GM23248 (cell line): ENCODE data around the gene CDCA3. TPM values are rescaled to one million over a fixed set of nuclear protein-coding genes. Genes with fewer than 3 reads are reported as not detected.
"Not testable (repeated sequence)": the region's sequence is repeated elsewhere in the genome, so short reads cannot be mapped to it uniquely, and the experiment has no call there.

Source experiments
- DNase-seq: peaks from one replicate; pipeline ENCODE4 v3.0.0-alpha.2; 2015
- H2AFZ ChIP-seq: fragments of 200-600 bp; sonication (generic); 2 replicates; pipeline ENCODE4 v1.6.1; 2016; ENCODE audit warnings: antibody characterized with exemption
- H3F3A ChIP-seq: fragments of 200-600 bp; sonication (generic); 2 replicates; pipeline ENCODE4 v1.6.1; 2016; ENCODE audit warnings: mild to moderate bottlenecking, antibody characterized with exemption, mixed run types; ENCODE audit not compliant: insufficient read depth
- H3K27ac ChIP-seq: fragments of 200-600 bp; sonication (generic); 2 replicates; pipeline ENCODE4 v1.5.1; 2016; ENCODE audit warnings: mild to moderate bottlenecking
- H3K27me3 ChIP-seq: fragments of 200-600 bp; sonication (generic); replicated peaks from 2 replicates; pipeline ENCODE4 v1.6.1; 2016; ENCODE audit warnings: mild to moderate bottlenecking; ENCODE audit not compliant: insufficient read depth
- H3K36me3 ChIP-seq: fragments of 200-600 bp; sonication (generic); 2 replicates; pipeline ENCODE4 v1.6.1; 2016; ENCODE audit warnings: low read depth, mild to moderate bottlenecking
- H3K4me1 ChIP-seq: fragments of 200-600 bp; sonication (generic); 2 replicates; pipeline ENCODE4 v1.6.1; 2016; ENCODE audit warnings: mild to moderate bottlenecking; ENCODE audit not compliant: insufficient read depth
- H3K4me2 ChIP-seq: fragments of 200-600 bp; sonication (generic); one replicate; pipeline ENCODE4 v1.6.1; 2016; ENCODE audit warnings: mild to moderate bottlenecking; ENCODE audit not compliant: unreplicated experiment
- H3K4me3 ChIP-seq: fragments of 200-600 bp; sonication (generic); 2 replicates; pipeline ENCODE4 v1.5.1; 2016; ENCODE audit warnings: mild to moderate bottlenecking
- H3K79me2 ChIP-seq: fragments of 200-600 bp; sonication (generic); 2 replicates; pipeline ENCODE4 v1.6.1; 2016; ENCODE audit warnings: mild to moderate bottlenecking; ENCODE audit not compliant: insufficient read depth
- H3K9ac ChIP-seq: fragments of 200-600 bp; sonication (generic); 2 replicates; pipeline ENCODE4 v1.6.1; 2016; ENCODE audit warnings: mild to moderate bottlenecking
- H3K9me2 ChIP-seq: fragments of 200-600 bp; sonication (generic); 2 replicates; pipeline ENCODE4 v1.6.1; 2016; ENCODE audit warnings: mixed run types, mild to moderate bottlenecking, moderate library complexity; ENCODE audit not compliant: insufficient read depth
- H3K9me3 ChIP-seq: fragments of 200-600 bp; sonication (generic); one replicate; pipeline ENCODE4 v1.6.1; 2017; ENCODE audit warnings: low read depth
- H4K20me1 ChIP-seq: fragments of 200-600 bp; sonication (generic); 2 replicates; pipeline ENCODE4 v1.6.0; 2016; ENCODE audit not compliant: insufficient read depth
- EZH2 ChIP-seq: fragments of 200-600 bp; sonication (generic); IDR thresholded peaks from 2 replicates; pipeline ENCODE4 v1.6.1; 2018; ENCODE audit warnings: antibody characterized with exemption, mild to moderate bottlenecking; ENCODE audit not compliant: insufficient read depth, poor library complexity, severe bottlenecking
- EZH2phosphoT487 ChIP-seq: fragments of 200-600 bp; sonication (generic); IDR thresholded peaks from 2 replicates; pipeline ENCODE4 v1.6.1; 2018; ENCODE audit warnings: antibody characterized with exemption, moderate library complexity, mild to moderate bottlenecking, low read depth; ENCODE audit not compliant: insufficient read depth
- WGBS, 2 experiments: methylation state at CpG; one replicate each; pipeline ENCODE4 v1.1.6; 2015 to 2017; ENCODE audit warnings: low lambda C conversion rate in 2 of 2, low coverage in 1 of 2; ENCODE audit errors: missing lambda C conversion rate in 2 of 2; 5-methylcytosine and 5-hydroxymethylcytosine counted together
- in situ Hi-C: fragments of 300-500 bp; cut with MboI; formaldehyde crosslinking; loops from 2 replicates; pipeline ENCODE4 v1.15.0; 2020
- polyA plus RNA-seq: library from polyadenylated mRNA; unstranded; fragments of >200 nt; fragmentation: Nextera tagmentation; extraction: Ambion mirVana; gene quantifications from 2 replicates; pipeline ENCODE4 v1.2.1, GENCODE V29; 2016
- total RNA-seq: library from RNA; depleted of rRNA; stranded (reverse); fragments of >200 nt; shearing (Covaris generic); gene quantifications from 2 replicates; pipeline ENCODE4 v1.2.3, GENCODE V29; 2014

CDCA3 gene
- total and polyA plus RNA-seq, 2 experiments from 2014 or later: 23.9 to 30.2 TPM

GRCh38 chr12:6866920-6867412 lies 15.9 kb upstream of the CDCA3 start:
- Histone ChIP-seq H3K9me2 (no peaks in the 10 kb centered on the region), H3K9ac (peak overlapping the region; percentile 92), H3K4me1 (peaks cover 37% of the 10 kb centered on the region), H3F3A (peaks cover 40% of the 10 kb centered on the region), H3K36me3 (peaks cover 27% of the 10 kb centered on the region), H3K9me3 (no peaks in the 10 kb centered on the region), H3K27me3 (no peaks in the 10 kb centered on the region), H3K27ac (peak overlapping the region; percentile 51), H3K4me2 (peak overlapping the region; percentile 88), H2AFZ (peak overlapping the region; percentile 78), H3K79me2 (peaks cover 38% of the 10 kb centered on the region), H4K20me1 (no peaks in the 10 kb centered on the region; the same call in 1 of the 2 replicates), H3K4me3 (peak overlapping the region; percentile 99)
- in situ Hi-C loops: no loop called here
- no peak for TF ChIP-seq EZH2
- TF ChIP-seq EZH2phosphoT487: no peak
- 2 to 4% methylated on average over 32 to 33 of the region's 33 CpGs for WGBS, 2 experiments
- DNase-seq: peak; percentile 44

- H3K9me2 ChIP-seq: no peaks in the 10 kb centered on the region
- DNase-seq: no peak
- in situ Hi-C loops: no loop called here
- H3K9me3 ChIP-seq: no peaks in the 10 kb centered on the region
- H3F3A ChIP-seq: peaks cover 35% of the 10 kb centered on the region
- H3K79me2 ChIP-seq: peaks cover 38% of the 10 kb centered on the region
- H3K9ac ChIP-seq: peak overlapping the region; percentile 92
- H3K4me2 ChIP-seq: peak overlapping the region; percentile 88
- peak overlapping the region; percentile 99 for H3K4me3 ChIP-seq
- no peaks in the 10 kb centered on the region; the same call in 1 of the 2 replicates for H4K20me1 ChIP-seq
- TF ChIP-seq EZH2phosphoT487: no peak
- TF ChIP-seq EZH2: no peak
- H3K27ac ChIP-seq: peak overlapping the region; percentile 51
- H2AFZ ChIP-seq: peak overlapping the region; percentile 78
- WGBS, 2 experiments: 78 to 79% methylated on average over 16 to 19 of the region's 19 CpGs
- no peaks in the 10 kb centered on the region for H3K27me3 ChIP-seq
- peaks cover 31% of the 10 kb centered on the region for H3K4me1 ChIP-seq
- peaks cover 27% of the 10 kb centered on the region for H3K36me3 ChIP-seq
These were observed 15.3 kb upstream of the CDCA3 start for GRCh38 chr12:6866163-6866919.

GRCh38 chr12:6865307-6865706 lies 14.2 kb upstream of the CDCA3 start:
- H3K36me3 ChIP-seq: peaks cover 25% of the 10 kb centered on the region
- H3K9ac ChIP-seq, H4K20me1 ChIP-seq, H3K4me2 ChIP-seq, H2AFZ ChIP-seq, H3K4me3 ChIP-seq, DNase-seq, H3K27ac ChIP-seq, H3K9me3 ChIP-seq, H3K9me2 ChIP-seq, H3K27me3 ChIP-seq, in situ Hi-C loops: not testable (repeated sequence)
- peaks cover 25% of the 10 kb centered on the region for H3F3A ChIP-seq
- H3K79me2 ChIP-seq: peaks cover 29% of the 10 kb centered on the region
- WGBS, 2 experiments: 81 to 82% methylated on average over 5 of the region's 5 CpGs
- H3K4me1 ChIP-seq: peaks cover 21% of the 10 kb centered on the region

GRCh38 chr12:6863586-6864321 lies 12.7 kb upstream of the CDCA3 start:
- Histone ChIP-seq H3K9me3 (no peaks in the 10 kb centered on the region), H2AFZ (no peak overlapping the region), H3K79me2 (peaks cover 14% of the 10 kb centered on the region), H3K9ac (no peak overlapping the region), H3K9me2 (no peaks in the 10 kb centered on the region), H4K20me1 (no peaks in the 10 kb centered on the region), H3K27me3 (no peaks in the 10 kb centered on the region), H3K4me3 (no peak overlapping the region), H3K36me3 (peaks cover 25% of the 10 kb centered on the region), H3F3A (peaks cover 12% of the 10 kb centered on the region), H3K27ac (no peak overlapping the region), H3K4me1 (peaks cover 8% of the 10 kb centered on the region; the same call in 1 of the 2 replicates), H3K4me2 (no peak overlapping the region)
- DNase-seq: no peak
- WGBS, 2 experiments: 96 to 99% methylated on average over 16 of the region's 16 CpGs
- TF ChIP-seq EZH2 (no peak), EZH2phosphoT487 (no peak)
- in situ Hi-C loops: no loop called here
